Mesendoderm (in vitro differentiated cells): ENCODE data around the gene HEBP2.

Source experiments
- DNase-seq: peaks from one replicate; pipeline ENCODE4 v3.0.0; 2013
- H2AK5ac ChIP-seq: 2 replicates; pipeline ENCODE4 v1.6.1; 2013; ENCODE audit warnings: low read length, inconsistent platforms
- H2BK120ac ChIP-seq: 2 replicates; pipeline ENCODE4 v1.6.1; 2013; ENCODE audit warnings: low read depth, mild to moderate bottlenecking, low read length, moderate library complexity, mixed read lengths
- H2BK15ac ChIP-seq: replicated peaks from 2 replicates; pipeline ENCODE4 v1.6.1; 2013; ENCODE audit warnings: low read depth, mild to moderate bottlenecking, moderate library complexity
- H2BK5ac ChIP-seq: 2 replicates; pipeline ENCODE4 v1.6.1; 2013; ENCODE audit warnings: low read length, inconsistent platforms
- H3K18ac ChIP-seq: 2 replicates; pipeline ENCODE4 v1.6.1; 2013; ENCODE audit warnings: mild to moderate bottlenecking, low read length, mixed read lengths
- H3K23ac ChIP-seq: one replicate; pipeline ENCODE4 v1.6.1; 2013; ENCODE audit warnings: low read length
- H3K27ac ChIP-seq: 2 replicates; pipeline ENCODE4 v1.5.1; 2013; ENCODE audit warnings: low read depth, mild to moderate bottlenecking, inconsistent platforms, low read length, moderate library complexity
- H3K27me3 ChIP-seq: 2 replicates; pipeline ENCODE4 v1.6.1; 2013; ENCODE audit warnings: low read length, control low read depth, mild to moderate bottlenecking, inconsistent platforms; ENCODE audit not compliant: insufficient read depth, poor library complexity
- H3K36me3 ChIP-seq: 2 replicates; pipeline ENCODE4 v1.6.1; 2013; ENCODE audit warnings: low read length, inconsistent platforms; ENCODE audit not compliant: control insufficient read depth, insufficient read depth
- H3K4ac ChIP-seq: one replicate; pipeline ENCODE4 v1.6.1; 2013; ENCODE audit warnings: low read depth, mild to moderate bottlenecking, low read length, moderate library complexity
- H3K4me1 ChIP-seq: 2 replicates; pipeline ENCODE4 v1.6.1; 2013; ENCODE audit warnings: low read depth, low read length, inconsistent platforms; ENCODE audit not compliant: control insufficient read depth
- H3K4me2 ChIP-seq: 2 replicates; pipeline ENCODE4 v1.6.1; 2013; ENCODE audit warnings: low read length
- H3K4me3 ChIP-seq: 2 replicates; pipeline ENCODE4 v1.5.1; 2013; ENCODE audit warnings: mild to moderate bottlenecking, low read length
- H3K56ac ChIP-seq: one replicate; pipeline ENCODE4 v1.6.1; 2013; ENCODE audit warnings: low read length
- H3K79me1 ChIP-seq: 2 replicates; pipeline ENCODE4 v1.6.1; 2013; ENCODE audit warnings: low read length, inconsistent platforms
- H3K79me2 ChIP-seq: 2 replicates; pipeline ENCODE4 v1.6.1; 2013; ENCODE audit warnings: mild to moderate bottlenecking, low read length; ENCODE audit not compliant: control insufficient read depth, insufficient read depth
- H3K9ac ChIP-seq: 2 replicates; pipeline ENCODE4 v1.6.1; 2013; ENCODE audit warnings: low read length, inconsistent platforms
- H4K5ac ChIP-seq: one replicate; pipeline ENCODE4 v1.6.1; 2013; ENCODE audit warnings: low read length
- H4K8ac ChIP-seq: one replicate; pipeline ENCODE4 v1.6.1; 2013; ENCODE audit warnings: low read depth, mild to moderate bottlenecking, control low read depth, low read length, moderate library complexity
- WGBS: extraction: QIAGEN DNeasy Blood & Tissue Kit; methylation state at CpG from one replicate; pipeline ENCODE4 v1.1.7; 2013; ENCODE audit warnings: low lambda C conversion rate, missing lambda C conversion rate; ENCODE audit not compliant: insufficient coverage; ENCODE audit errors: extremely low coverage; 5-methylcytosine and 5-hydroxymethylcytosine counted together

Gene HEBP2

GRCh38 chr6:138417493-138418117, 13.6 kb downstream of the HEBP2 start:
- Histone ChIP-seq H3K56ac (no peak overlapping the region), H3K36me3 (peaks cover 5% of the 10 kb centered on the region), H3K4me1 (no peaks in the 10 kb centered on the region), H2BK120ac (no peak overlapping the region), H3K4me2 (no peak overlapping the region), H3K27ac (no peak overlapping the region), H3K27me3 (no peaks in the 10 kb centered on the region), H4K5ac (no peak overlapping the region), H4K8ac (no peak overlapping the region), H3K79me1 (no peaks in the 10 kb centered on the region), H3K4me3 (no peak overlapping the region), H3K79me2 (no peaks in the 10 kb centered on the region), H2BK5ac (no peak overlapping the region), H3K18ac (no peak overlapping the region), H3K23ac (no peak overlapping the region), H2BK15ac (no peak overlapping the region), H3K9ac (no peak overlapping the region), H2AK5ac (no peak overlapping the region), H3K4ac (no peak overlapping the region)
- peak; percentile 54 for DNase-seq
- WGBS: no CpG with 5 or more reads among the region's 3 CpGs

GRCh38 chr6:138418118-138418742, 14.2 kb downstream of the HEBP2 start:
- no peak overlapping the region for H3K9ac ChIP-seq
- H4K5ac ChIP-seq: no peak overlapping the region
- H3K4ac ChIP-seq: no peak overlapping the region
- H3K36me3 ChIP-seq: peaks cover 5% of the 10 kb centered on the region
- H3K4me2 ChIP-seq: no peak overlapping the region
- no peaks in the 10 kb centered on the region for H3K4me1 ChIP-seq
- H2BK15ac ChIP-seq: no peak overlapping the region
- no peak overlapping the region for H2BK5ac ChIP-seq
- no peak overlapping the region for H3K56ac ChIP-seq
- H3K27me3 ChIP-seq: no peaks in the 10 kb centered on the region
- no peaks in the 10 kb centered on the region for H3K79me2 ChIP-seq
- no peak overlapping the region for H3K23ac ChIP-seq
- no peaks in the 10 kb centered on the region for H3K79me1 ChIP-seq
- H3K4me3 ChIP-seq: no peak overlapping the region
- H3K27ac ChIP-seq: no peak overlapping the region
- H2BK120ac ChIP-seq: no peak overlapping the region
- no peak overlapping the region for H2AK5ac ChIP-seq
- H4K8ac ChIP-seq: no peak overlapping the region
- WGBS: no CpG with 5 or more reads among the region's 3 CpGs
- DNase-seq: no peak
- no peak overlapping the region for H3K18ac ChIP-seq

- no peak for DNase-seq
Observed at GRCh38 chr6:138419766-138420165, 15.7 kb downstream of the HEBP2 start.

GRCh38 chr6:138420356-138420755, 16.3 kb downstream of the HEBP2 start:
- DNase-seq: no peak
- peaks cover 2% of the 10 kb centered on the region for H3K36me3 ChIP-seq

More at GRCh38 chr6:138419766-138420165, 15.7 kb downstream of the HEBP2 start:
- peaks cover 2% of the 10 kb centered on the region for H3K36me3 ChIP-seq
- H4K5ac ChIP-seq: no peak overlapping the region
- no peak overlapping the region for H3K4me2 ChIP-seq
- no peak overlapping the region for H3K27ac ChIP-seq
- no peak overlapping the region for H2BK5ac ChIP-seq
- H3K23ac ChIP-seq: no peak overlapping the region
- no peak overlapping the region for H3K4me3 ChIP-seq
- H2BK120ac ChIP-seq: no peak overlapping the region
- no peaks in the 10 kb centered on the region for H3K79me1 ChIP-seq
- no peak overlapping the region for H3K18ac ChIP-seq
- no CpG with 5 or more reads among the region's 3 CpGs for WGBS
- H3K4ac ChIP-seq: no peak overlapping the region
- H2BK15ac ChIP-seq: no peak overlapping the region
- no peaks in the 10 kb centered on the region for H3K79me2 ChIP-seq
- no peak overlapping the region for H3K56ac ChIP-seq
- H3K27me3 ChIP-seq: no peaks in the 10 kb centered on the region
- no peak overlapping the region for H3K9ac ChIP-seq
- no peak overlapping the region for H2AK5ac ChIP-seq
- H3K4me1 ChIP-seq: no peaks in the 10 kb centered on the region
- no peak overlapping the region for H4K8ac ChIP-seq

GRCh38 chr6:138421089-138421488, 17.1 kb downstream of the HEBP2 start:
- Histone ChIP-seq H3K27me3 (no peaks in the 10 kb centered on the region), H4K5ac (no peak overlapping the region), H3K79me1 (no peaks in the 10 kb centered on the region), H3K23ac (no peak overlapping the region), H3K18ac (no peak overlapping the region), H3K9ac (no peak overlapping the region), H2BK120ac (no peak overlapping the region), H2BK15ac (no peak overlapping the region), H3K36me3 (peaks cover 2% of the 10 kb centered on the region), H3K27ac (no peak overlapping the region), H2AK5ac (no peak overlapping the region), H3K4me1 (no peaks in the 10 kb centered on the region), H3K56ac (no peak overlapping the region), H3K4me3 (no peak overlapping the region), H2BK5ac (no peak overlapping the region), H3K4me2 (no peak overlapping the region), H3K4ac (no peak overlapping the region), H4K8ac (no peak overlapping the region), H3K79me2 (no peaks in the 10 kb centered on the region)
- no CpG with 5 or more reads among the region's 6 CpGs for WGBS
- DNase-seq: no peak

More at GRCh38 chr6:138420356-138420755, 16.3 kb downstream of the HEBP2 start:
- H4K5ac ChIP-seq: no peak overlapping the region
- no peak overlapping the region for H3K18ac ChIP-seq
- no peak overlapping the region for H4K8ac ChIP-seq
- H3K27me3 ChIP-seq: no peaks in the 10 kb centered on the region
- no peak overlapping the region for H3K4me3 ChIP-seq
- no peaks in the 10 kb centered on the region for H3K79me1 ChIP-seq
- H3K4me1 ChIP-seq: no peaks in the 10 kb centered on the region
- no peak overlapping the region for H3K4ac ChIP-seq
- H3K9ac ChIP-seq: no peak overlapping the region
- no peak overlapping the region for H3K27ac ChIP-seq
- WGBS: no CpG with 5 or more reads among the region's 4 CpGs
- no peak overlapping the region for H3K23ac ChIP-seq
- H2BK120ac ChIP-seq: no peak overlapping the region
- H2BK5ac ChIP-seq: no peak overlapping the region
- H3K4me2 ChIP-seq: no peak overlapping the region
- no peak overlapping the region for H2AK5ac ChIP-seq
- no peaks in the 10 kb centered on the region for H3K79me2 ChIP-seq
- no peak overlapping the region for H3K56ac ChIP-seq
- no peak overlapping the region for H2BK15ac ChIP-seq

GRCh38 chr6:138421608-138422007, 17.6 kb downstream of the HEBP2 start:
- H3K4me2 ChIP-seq: no peak overlapping the region
- H3K56ac ChIP-seq: no peak overlapping the region
- H2BK15ac ChIP-seq: no peak overlapping the region
- no peaks in the 10 kb centered on the region for H3K79me2 ChIP-seq
- no peak overlapping the region for H3K23ac ChIP-seq
- no peak overlapping the region for H3K27ac ChIP-seq
- H3K79me1 ChIP-seq: no peaks in the 10 kb centered on the region
- H2BK5ac ChIP-seq: no peak overlapping the region
- no peak overlapping the region for H3K4me3 ChIP-seq
- no peak overlapping the region for H2AK5ac ChIP-seq
- H3K27me3 ChIP-seq: no peaks in the 10 kb centered on the region
- DNase-seq: no peak
- WGBS: no CpG with 5 or more reads among the region's 10 CpGs
- H3K18ac ChIP-seq: no peak overlapping the region
- no peak overlapping the region for H4K8ac ChIP-seq
- no peak overlapping the region for H2BK120ac ChIP-seq
- H3K36me3 ChIP-seq: peaks cover 2% of the 10 kb centered on the region
- no peak overlapping the region for H4K5ac ChIP-seq
- H3K4ac ChIP-seq: no peak overlapping the region
- no peak overlapping the region for H3K9ac ChIP-seq
- no peaks in the 10 kb centered on the region for H3K4me1 ChIP-seq
